ENCODE results near the gene CTNNBL1.

- TF ChIP-seq CTCF (IDR thresholded peaks at IDR 0.05) (no peak), POLR2A (IDR thresholded peaks at IDR 0.05) (no peak)
These were observed 29.8 kb downstream of the CTNNBL1 start for GRCh38 chr20:37723668-37724067.
